ENCODE data around the gene NDUFB4. TPM values are rescaled to one million over a fixed set of nuclear protein-coding genes. Genes with fewer than 3 reads are reported as not detected.

The NDUFB4 gene
- total RNA-seq, 8 experiments from 2014 or later, result 170 to 321 (median 213) TPM

DNA sequence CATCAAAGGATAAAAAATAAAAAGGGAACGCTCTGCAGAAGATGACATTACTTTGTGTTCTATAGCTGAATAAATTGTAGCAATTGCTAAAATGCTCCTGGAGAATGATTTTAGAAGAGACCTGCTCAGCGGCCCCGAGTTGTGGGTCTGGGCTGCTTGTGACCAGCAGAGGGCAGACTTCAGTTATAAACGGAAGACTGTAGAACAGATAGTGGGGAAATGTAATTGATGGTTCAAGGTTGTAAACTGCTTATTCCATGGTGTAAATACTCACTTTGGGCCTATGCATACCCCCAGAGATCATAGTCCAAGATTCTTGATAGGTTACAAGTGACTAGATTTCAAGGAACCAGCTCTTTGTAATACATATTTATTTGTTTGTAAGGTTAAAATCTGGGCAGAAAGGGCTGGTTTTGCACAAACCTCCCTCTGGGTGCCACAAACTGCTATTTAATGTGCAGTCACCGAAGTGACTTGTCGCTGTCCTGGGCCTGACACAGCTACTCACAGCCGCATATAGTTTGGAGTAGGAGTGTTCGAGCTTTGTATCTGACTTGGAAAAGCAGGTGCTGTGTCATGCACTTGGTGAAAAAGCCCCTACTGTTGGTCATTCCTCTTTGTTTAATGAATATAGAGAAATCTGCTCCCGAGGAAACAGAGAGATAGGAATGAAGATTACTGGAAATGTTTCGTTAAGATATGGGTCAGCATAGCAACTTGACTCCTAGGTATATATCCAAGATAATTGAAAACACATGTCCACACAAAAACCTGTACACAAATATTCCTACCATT lies 34.7 kb upstream of the NDUFB4 start:
- no peak overlapping the region for H3K27ac ChIP-seq
- 0 to 35% (median 24%) methylated on average over 4 to 10 of the region's 10 CpGs for WGBS, 10 experiments
- H3K4me1 ChIP-seq (replicated peaks in 1 of 2), result peaks cover 25 to 36% of the 10 kb centered on the region in 2 donors
- peak overlapping the region in 2 of 5 donors; percentile 2 to 3 for H3K4me3 ChIP-seq
- ATAC-seq (replicated peaks in 6 of 8), result peak; percentile 44 to 71 (median 64)
- in situ Hi-C loops (cut with MboI; ENCODE audit: low pct_unique_long_range_greater_than_20kb in 2 of 9, low sequenced_read_pairs in 9 of 9, unreplicated experiment in 9 of 9), result loop anchor here in 6 of 9 experiments (25.0 kb wide), 2 partner anchors 226 to 324 kb away; no protein-coding TSS in a partner anchor

DNA sequence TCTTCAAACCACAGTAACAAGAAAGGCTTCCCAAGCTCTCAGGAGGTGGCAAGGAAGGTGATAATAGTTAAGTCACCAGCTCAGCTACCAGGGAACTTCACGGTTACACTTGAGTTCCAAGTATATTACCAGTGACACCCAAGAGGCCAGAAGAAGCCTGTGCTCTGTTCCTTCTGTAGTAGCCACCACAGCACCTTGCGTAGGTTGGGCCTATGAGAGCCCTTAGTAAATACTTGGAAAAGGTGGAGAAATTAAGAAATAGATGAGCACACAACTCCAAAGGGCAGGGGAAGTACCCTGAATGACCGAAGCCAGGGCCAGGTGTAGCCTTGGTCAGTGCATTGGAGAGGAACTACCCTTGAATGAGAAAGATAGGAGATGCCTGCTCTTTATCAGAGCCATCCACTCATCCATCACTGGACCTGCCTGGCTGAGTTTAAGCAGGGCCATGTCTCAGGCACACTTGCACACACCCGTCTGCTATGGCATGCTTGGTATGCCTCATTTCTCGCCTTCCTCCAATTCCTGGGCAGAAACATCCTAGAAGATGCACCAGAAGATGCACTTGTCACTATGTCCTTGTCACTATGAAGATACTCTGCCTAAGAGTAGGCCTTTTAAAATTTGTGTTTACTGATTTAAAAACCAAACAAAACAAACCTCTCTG lies 32.6 kb upstream of the NDUFB4 start:
- Histone ChIP-seq H3K4me1 (replicated peaks in 1 of 2) (peaks cover 37 to 48% of the 10 kb centered on the region in 2 donors), H3K27ac (no peak overlapping the region), H3K4me3 (no peak overlapping the region)
- no peak for ATAC-seq (replicated peaks in 6 of 8)
- 40 to 94% (median 87%) methylated on average over 1 to 5 of the region's 5 CpGs; no CpG with 5 or more reads in 2 of the 10 experiments for WGBS, 10 experiments
- in situ Hi-C loops (cut with MboI; ENCODE audit: low pct_unique_long_range_greater_than_20kb in 2 of 9, low sequenced_read_pairs in 9 of 9, unreplicated experiment in 9 of 9), result loop anchor here in 6 of 9 experiments (25.0 kb wide), 2 partner anchors 224 to 326 kb away; no protein-coding TSS in a partner anchor

DNA sequence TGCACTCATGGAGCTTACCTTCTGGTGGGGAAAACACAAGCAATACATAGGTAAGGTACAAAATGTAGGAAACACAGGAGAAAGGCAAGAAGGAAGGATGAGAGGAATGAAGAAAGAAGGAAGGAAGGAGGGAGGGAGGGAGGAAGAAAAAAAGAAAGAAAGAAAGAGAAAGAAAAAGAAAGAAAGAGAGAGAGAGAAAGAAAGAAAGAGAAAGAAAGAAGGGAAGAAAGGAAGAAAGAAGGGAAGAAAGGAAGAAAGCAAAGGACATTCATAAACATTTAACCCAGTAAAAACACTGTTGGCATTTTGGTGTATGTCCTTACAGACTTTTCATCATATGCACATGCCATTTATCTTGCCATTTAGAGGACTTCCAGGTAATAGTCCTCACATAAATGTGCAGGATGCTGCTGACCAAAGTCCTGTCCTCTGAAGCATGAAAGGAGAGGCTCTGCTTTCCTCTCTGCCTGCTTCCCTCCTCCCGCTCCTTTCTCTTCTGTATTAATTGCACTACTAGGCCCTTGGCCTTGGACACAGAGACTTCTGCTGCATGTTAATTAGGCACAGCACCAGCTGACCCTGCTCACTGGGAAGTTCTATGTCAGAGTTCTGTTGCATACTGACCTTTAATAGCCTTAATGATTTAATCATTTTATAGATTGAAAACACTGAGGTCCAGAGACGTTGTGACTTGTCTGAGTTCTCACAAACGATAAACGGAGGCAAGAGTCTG lies 29.7 kb upstream of the NDUFB4 start:
- no peak for ATAC-seq (replicated peaks in 6 of 8)
- WGBS, 10 experiments, result 43 to 100% (median 73%) methylated on average over 1 to 4 of the region's 4 CpGs; no CpG with 5 or more reads in 1 of the 10 experiments
- in situ Hi-C loops (cut with MboI; ENCODE audit: low pct_unique_long_range_greater_than_20kb in 2 of 9, low sequenced_read_pairs in 9 of 9, unreplicated experiment in 9 of 9), result loop anchor here in 6 of 9 experiments (25.0 kb wide), 2 partner anchors 221 to 329 kb away; no protein-coding TSS in a partner anchor
- no peak overlapping the region for H3K27ac ChIP-seq
- peaks cover 28 to 39% of the 10 kb centered on the region in 2 donors for H3K4me1 ChIP-seq (replicated peaks in 1 of 2)
- no peak overlapping the region for H3K4me3 ChIP-seq

DNA sequence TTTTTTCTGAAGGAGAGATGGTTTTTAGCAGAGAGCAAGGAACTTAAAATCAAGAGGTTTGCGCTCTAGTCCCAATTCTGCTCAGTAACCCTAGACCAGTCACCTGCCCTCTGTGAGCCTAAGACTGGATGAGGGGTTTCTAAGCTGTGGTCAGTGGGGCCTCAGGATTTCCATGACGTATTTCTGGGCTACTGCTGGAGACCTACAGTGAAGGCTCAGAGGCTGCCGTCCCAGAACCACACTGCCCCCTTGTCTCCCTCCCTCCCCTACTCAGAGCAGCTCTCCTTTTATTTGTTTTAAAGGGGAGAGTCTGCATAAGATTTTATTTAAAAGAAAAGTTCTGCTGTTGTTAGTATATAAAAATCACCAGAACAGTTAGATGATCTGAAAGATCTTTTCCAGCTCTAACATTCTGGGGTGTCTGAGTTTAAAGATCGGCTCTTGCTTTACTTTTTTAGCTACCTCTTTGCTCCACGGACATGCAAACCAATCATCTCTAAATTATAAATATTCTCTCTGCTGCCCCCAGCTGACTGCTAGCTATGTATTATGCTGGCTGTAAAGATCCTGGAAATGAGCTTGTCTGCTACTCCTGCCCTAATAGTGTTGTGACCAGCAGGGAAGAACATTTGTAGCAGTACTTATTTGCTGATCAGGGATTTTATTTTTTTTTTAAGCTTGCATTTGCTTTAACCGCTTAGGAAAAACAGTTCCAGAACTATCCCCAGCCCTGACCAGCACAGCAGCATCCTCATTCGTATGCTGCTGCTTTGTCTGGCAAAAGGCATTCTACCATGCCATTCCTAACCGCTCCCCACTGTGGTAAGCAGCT lies 28.6 kb upstream of the NDUFB4 start:
- no peak overlapping the region for H3K27ac ChIP-seq

DNA sequence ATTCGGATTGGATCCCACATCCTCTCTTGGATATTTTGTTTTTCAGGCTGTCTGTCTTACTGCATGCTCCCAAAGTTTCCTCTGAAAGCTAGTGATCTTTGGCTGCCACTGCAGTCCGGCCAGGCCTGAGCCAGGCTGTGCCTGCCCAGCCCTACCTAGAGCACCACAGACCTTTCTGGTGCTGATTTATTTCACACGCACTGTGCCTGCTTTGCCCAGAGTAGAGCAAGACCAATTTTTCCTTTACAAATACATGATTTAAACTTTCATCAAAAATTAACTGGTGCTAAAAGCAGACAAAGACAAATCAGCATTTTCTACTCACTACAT lies 28.0 kb upstream of the NDUFB4 start:
- H3K27ac ChIP-seq, result no peak overlapping the region
- WGBS, 10 experiments, result 17 to 100% (median 78%) methylated on average over 1 to 3 of the region's 3 CpGs; no CpG with 5 or more reads in 5 of the 10 experiments
- ATAC-seq (replicated peaks in 6 of 8), result peak in 5 of 8 experiments; percentile 33 to 57 (median 43)
- peaks cover 25 to 35% of the 10 kb centered on the region in 2 donors for H3K4me1 ChIP-seq (replicated peaks in 1 of 2)
- in situ Hi-C loops (cut with MboI; ENCODE audit: low pct_unique_long_range_greater_than_20kb in 2 of 9, low sequenced_read_pairs in 9 of 9, unreplicated experiment in 9 of 9), result loop anchor here in 6 of 9 experiments (25.0 kb wide), 2 partner anchors 219 to 331 kb away; no protein-coding TSS in a partner anchor
- no peak overlapping the region for H3K4me3 ChIP-seq

More for the DNA sequence above, 28.6 kb upstream of the NDUFB4 start:
- in situ Hi-C loops (cut with MboI; ENCODE audit: low pct_unique_long_range_greater_than_20kb in 2 of 9, low sequenced_read_pairs in 9 of 9, unreplicated experiment in 9 of 9), result loop anchor here in 6 of 9 experiments (25.0 kb wide), 2 partner anchors 220 to 330 kb away; no protein-coding TSS in a partner anchor
- 0 to 80% (median 33%) methylated on average over 1 to 7 of the region's 8 CpGs; no CpG with 5 or more reads in 1 of the 10 experiments for WGBS, 10 experiments
- Histone ChIP-seq H3K4me3 (no peak overlapping the region), H3K4me1 (replicated peaks in 1 of 2) (peaks cover 25 to 35% of the 10 kb centered on the region in 2 donors)
- peak; percentile 56 to 97 (median 77) for ATAC-seq (replicated peaks in 6 of 8)

DNA sequence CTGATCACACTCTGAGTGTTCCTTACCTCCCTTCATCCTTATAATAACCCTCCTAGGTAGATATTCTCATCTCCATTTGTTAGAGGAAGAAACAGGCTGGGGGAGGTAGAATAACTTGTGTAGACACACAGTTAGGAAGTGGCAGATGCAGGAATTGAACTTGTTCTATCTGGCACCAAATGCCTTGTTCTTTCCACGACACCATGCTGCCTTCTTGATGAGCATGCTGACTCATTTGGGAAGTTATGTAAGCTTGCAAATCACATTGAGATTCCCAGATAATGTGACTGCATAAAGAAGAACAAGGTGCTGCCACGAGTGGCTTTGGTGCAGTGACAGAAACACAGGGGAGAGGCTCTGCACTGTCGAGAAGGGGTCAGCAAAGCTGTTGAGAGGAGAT lies 27.5 kb upstream of the NDUFB4 start:
- ATAC-seq (replicated peaks in 6 of 8), result peak in 7 of 8 experiments; percentile 29 to 65 (median 44)
- in situ Hi-C loops (cut with MboI; ENCODE audit: low pct_unique_long_range_greater_than_20kb in 2 of 9, low sequenced_read_pairs in 9 of 9, unreplicated experiment in 9 of 9), result loop anchor here in 6 of 9 experiments (25.0 kb wide), 2 partner anchors 219 to 331 kb away; no protein-coding TSS in a partner anchor
- peaks cover 25 to 35% of the 10 kb centered on the region in 2 donors for H3K4me1 ChIP-seq (replicated peaks in 1 of 2)
- 13 to 90% (median 45%) methylated on average over 2 to 3 of the region's 3 CpGs; no CpG with 5 or more reads in 3 of the 10 experiments for WGBS, 10 experiments
- no peak overlapping the region for H3K4me3 ChIP-seq
- H3K27ac ChIP-seq, result no peak overlapping the region

DNA sequence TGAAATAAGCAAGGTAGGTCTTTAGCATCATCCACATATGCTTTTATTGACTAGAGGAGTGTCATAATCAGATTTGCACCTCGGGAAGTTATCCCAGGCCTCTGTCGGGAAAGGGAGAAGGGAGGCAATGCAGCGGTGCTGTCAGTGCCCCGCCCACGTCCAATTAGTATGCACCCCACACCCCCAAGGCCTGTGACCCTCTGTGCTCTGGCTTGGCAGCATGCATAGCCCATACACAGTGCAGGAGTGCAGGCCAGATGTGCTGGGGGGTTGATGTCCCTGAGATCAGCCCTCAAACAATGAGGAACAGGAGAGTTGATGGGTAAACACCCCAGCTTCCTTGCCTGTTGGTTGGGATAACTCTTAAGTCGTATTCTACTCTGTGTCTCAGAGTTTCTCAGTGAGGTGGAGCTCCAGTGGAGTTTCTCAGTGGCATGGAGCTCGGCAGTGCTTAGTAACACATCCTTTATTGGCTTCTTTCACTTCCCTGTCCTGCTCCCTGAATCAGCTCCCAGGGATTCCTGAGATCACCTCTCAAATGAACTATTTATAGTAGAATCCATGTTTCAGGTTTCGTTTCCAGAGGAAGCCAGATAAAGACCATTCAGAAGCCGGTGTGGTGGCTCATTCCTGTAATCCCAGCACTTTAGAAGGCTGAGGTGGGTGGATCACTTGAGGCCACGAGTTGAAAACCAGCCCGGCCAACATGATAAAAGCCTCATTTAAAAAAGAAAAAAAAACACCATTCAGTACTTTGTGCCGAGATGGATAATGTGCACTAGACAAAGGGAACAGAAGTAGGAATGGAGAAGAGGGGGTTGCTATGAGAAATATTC lies 26.7 kb upstream of the NDUFB4 start:
- Histone ChIP-seq H3K4me1 (replicated peaks in 1 of 2) (peaks cover 25 to 35% of the 10 kb centered on the region in 2 donors), H3K27ac (no peak overlapping the region), H3K4me3 (no peak overlapping the region)
- in situ Hi-C loops (cut with MboI; ENCODE audit: low pct_unique_long_range_greater_than_20kb in 2 of 9, low sequenced_read_pairs in 9 of 9, unreplicated experiment in 9 of 9), result loop anchor here in 6 of 9 experiments (25.0 kb wide), 2 partner anchors 218 to 332 kb away; no protein-coding TSS in a partner anchor
- ATAC-seq (replicated peaks in 6 of 8), result peak; percentile 35 to 82 (median 58)
- whole genome bisulfite sequencing, 10 experiments, result 13 to 89% (median 45%) methylated on average over 1 to 7 of the region's 12 CpGs; no CpG with 5 or more reads in 1 of the 10 experiments

DNA sequence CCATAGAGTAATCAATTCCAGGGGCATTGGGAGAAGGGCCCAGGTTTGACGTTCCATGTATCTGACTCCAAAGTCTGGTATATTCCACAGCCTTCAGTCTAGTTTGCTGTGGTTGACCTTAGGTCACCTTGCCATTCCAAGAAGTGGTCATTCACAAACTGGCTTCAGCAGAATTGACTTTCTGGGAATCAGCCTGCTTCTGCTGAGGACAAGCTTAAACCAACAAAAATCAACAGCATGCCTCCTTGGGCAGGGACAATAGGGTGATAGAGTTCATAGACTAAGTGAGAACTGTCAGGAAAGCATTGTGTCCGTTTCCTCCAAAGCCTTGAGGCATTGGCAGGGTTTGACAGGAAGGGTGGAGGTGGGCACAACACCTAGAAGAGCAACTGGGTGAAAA lies 24.1 kb upstream of the NDUFB4 start:
- in situ Hi-C loops (cut with MboI; ENCODE audit: low pct_unique_long_range_greater_than_20kb in 2 of 9, low sequenced_read_pairs in 9 of 9, unreplicated experiment in 9 of 9), result loop anchor here in 6 of 9 experiments (25.0 kb wide), 2 partner anchors 215 to 335 kb away; no protein-coding TSS in a partner anchor
- 36 to 100% (median 62%) methylated on average over 1 of the region's 2 CpGs; no CpG with 5 or more reads in 6 of the 10 experiments for WGBS, 10 experiments
- Histone ChIP-seq H3K27ac (no peak overlapping the region), H3K4me1 (replicated peaks in 1 of 2) (peaks cover 19 to 28% of the 10 kb centered on the region in 2 donors), H3K4me3 (no peak overlapping the region)
- ATAC-seq (replicated peaks in 6 of 8), result no peak

DNA sequence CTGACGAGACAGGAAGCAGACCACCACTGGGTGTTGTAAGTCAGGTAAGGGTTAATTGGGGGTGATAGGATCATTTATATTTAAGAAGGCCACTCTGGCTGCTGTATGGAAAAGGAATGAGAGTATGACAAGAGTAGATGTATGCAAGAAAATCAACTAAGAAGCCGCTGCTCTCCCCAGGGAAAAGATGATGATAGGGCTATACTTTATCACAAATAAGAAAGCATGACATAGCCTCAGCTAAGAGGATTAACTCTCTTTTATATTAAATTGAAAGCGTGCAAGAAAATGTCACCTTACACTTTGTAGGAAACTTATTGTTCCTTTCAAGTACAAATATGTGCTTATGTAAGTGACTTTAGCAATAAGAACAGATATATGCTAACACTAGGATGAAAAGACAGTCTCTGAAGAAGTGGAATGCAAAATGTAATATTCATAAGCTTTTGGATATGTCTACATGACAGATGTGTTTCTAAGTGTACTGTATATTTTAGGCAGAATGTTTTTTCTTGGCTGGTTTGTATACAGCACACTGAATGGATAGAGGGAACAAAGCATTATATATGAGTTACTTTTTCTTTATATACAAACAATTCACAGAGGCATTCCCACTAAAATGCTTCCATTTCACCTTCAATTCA lies 8.7 kb upstream of the NDUFB4 start:
- Histone ChIP-seq H3K27ac (no peak overlapping the region), H3K4me3 (no peak overlapping the region), H3K4me1 (replicated peaks in 1 of 2) (no peaks in the 10 kb centered on the region)
- ATAC-seq (replicated peaks in 6 of 8), result peak in 3 of 8 experiments; percentile 83 to 91 (median 87)
- in situ Hi-C loops (cut with MboI; ENCODE audit: low pct_unique_long_range_greater_than_20kb in 2 of 9, low sequenced_read_pairs in 9 of 9, unreplicated experiment in 9 of 9), result no loop called here
- WGBS, 10 experiments, result 5 to 82% (median 71%) methylated on average over 1 to 3 of the region's 3 CpGs; no CpG with 5 or more reads in 1 of the 10 experiments

DNA sequence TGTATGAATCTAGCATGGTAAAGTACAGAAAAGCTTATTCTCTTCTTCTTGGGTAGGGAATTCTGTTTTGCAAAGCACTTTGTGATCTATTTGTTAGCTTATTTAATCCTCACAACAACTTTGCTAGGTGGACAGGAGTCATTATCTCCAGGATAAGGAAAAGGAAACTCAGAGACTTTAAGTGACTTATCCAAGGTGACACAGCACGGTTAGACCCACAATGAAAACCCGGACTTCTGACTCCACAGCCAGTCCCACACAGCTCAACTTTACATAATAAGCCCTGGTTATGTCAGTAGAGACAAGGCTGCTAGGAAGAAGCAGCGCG lies 384 bp upstream of the NDUFB4 start:
- ATAC-seq (replicated peaks in 6 of 8), result no peak
- no peak overlapping the region for H3K27ac ChIP-seq
- WGBS, 10 experiments, result 0 to 40% (median 0%) methylated on average over 1 to 4 of the region's 4 CpGs; no CpG with 5 or more reads in 3 of the 10 experiments
- peak overlapping the region; percentile 54 to 87 (median 59) for H3K4me3 ChIP-seq
- peaks cover 5 to 7% of the 10 kb centered on the region in 2 donors for H3K4me1 ChIP-seq (replicated peaks in 1 of 2)
- in situ Hi-C loops (cut with MboI; ENCODE audit: low pct_unique_long_range_greater_than_20kb in 2 of 9, low sequenced_read_pairs in 9 of 9, unreplicated experiment in 9 of 9), result no loop called here

DNA sequence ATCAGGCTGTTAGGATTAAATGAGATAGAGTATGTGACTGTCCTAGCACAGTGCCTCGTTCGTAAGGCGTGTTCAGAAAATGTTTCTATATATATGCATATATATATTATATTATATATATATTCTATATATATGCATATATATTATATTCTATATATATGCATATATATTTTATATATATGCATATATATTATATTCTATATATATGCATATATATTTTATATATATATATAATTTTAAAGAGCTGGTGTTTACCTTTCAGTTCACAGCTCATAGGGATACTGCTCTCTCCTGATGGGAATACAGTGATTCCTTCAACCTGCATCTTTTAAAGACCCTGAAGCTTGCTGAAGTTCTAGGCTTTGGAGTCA lies 702 bp downstream of the NDUFB4 start:
- peaks cover 5 to 7% of the 10 kb centered on the region in 2 donors for H3K4me1 ChIP-seq (replicated peaks in 1 of 2)
- 7 to 48% (median 22%) methylated on average over 3 of the region's 3 CpGs; no CpG with 5 or more reads in 4 of the 10 experiments for WGBS, 10 experiments
- ATAC-seq (replicated peaks in 6 of 8), result no peak
- peak overlapping the region in 1 of 2 donors; percentile 93 for H3K27ac ChIP-seq
- in situ Hi-C loops (cut with MboI; ENCODE audit: low pct_unique_long_range_greater_than_20kb in 2 of 9, low sequenced_read_pairs in 9 of 9, unreplicated experiment in 9 of 9), result no loop called here
- peak overlapping the region; percentile 54 to 87 (median 59) for H3K4me3 ChIP-seq

All from motor neuron (in vitro differentiated cells).